HCT116 (cell line): ENCODE data around the gene MYOM1. TPM values are rescaled to one million over a fixed set of nuclear protein-coding genes. Genes with fewer than 3 reads are reported as not detected.

Source experiments
- ATAC-seq: fragments of 200-7000 bp; cut with Tn5 transposase; 2 replicates; pipeline ENCODE4 v1.9.1; 2020; ENCODE audit warnings: mild to moderate bottlenecking, moderate library complexity
- BruUV-seq: library from RNA; stranded (reverse); fragments of 400-500 nt; replicated peaks from 2 replicates; lab custom pipeline; 2021; lab: Mats Ljungman, UMichigan
- CTCF ChIA-PET: fragments of 300-600 bp; sonication (Branson Sonifier 250); formaldehyde crosslinking; loops from one replicate; lab custom pipeline; 2021; ENCODE audit warnings: antibody characterized with exemption; lab: Charles Lee
- POLR2A ChIA-PET: fragments of 300-600, 350-600 bp; sonication (Branson Sonifier 250); formaldehyde crosslinking; loops from one replicate; lab custom pipeline; 2021; ENCODE audit warnings: antibody characterized with exemption; lab: Charles Lee
- RAD21 ChIA-PET, 2 experiments: fragments of 300-600 bp; sonication (Branson Sonifier 250); formaldehyde crosslinking; loops; one replicate each; lab custom pipeline; 2023; ENCODE audit warnings: low total read pairs in 2 of 2; ENCODE audit not compliant: uncharacterized antibody in 2 of 2, unreplicated experiment in 2 of 2, low non-redundant PET in 1 of 2; lab: Charles Lee
- DNase-seq: peaks from one replicate; pipeline ENCODE4 v3.0.0-alpha.2; 2010; ENCODE audit warnings: low read depth, low spot score
- H2AFZ ChIP-seq: fragments of 200-600 bp; shearing (Covaris generic), sonication (generic); 2 replicates; pipeline ENCODE4 v1.6.1; 2017; ENCODE audit warnings: low read depth, mixed run types, mixed read lengths, antibody characterized with exemption, low read length; ENCODE audit not compliant: poor library complexity, severe bottlenecking
- H3K27ac ChIP-seq: 2 replicates; pipeline ENCODE4 v1.5.1; 2012; ENCODE audit warnings: low read depth, low read length
- H3K27me3 ChIP-seq: fragments of 200-600 bp; sonication (generic); 2 replicates; pipeline ENCODE4 v1.6.1; 2016; ENCODE audit warnings: mixed run types, low read length, mixed read lengths; ENCODE audit not compliant: insufficient read depth
- H3K36me3 ChIP-seq, 2 experiments: fragments of 200-500 bp in 1 of 2; fragments of 200-600 bp in 1 of 2; sonication (Bioruptor generic) in 1 of 2; sonication (generic) in 1 of 2; 2 replicates each; pipeline versions ENCODE4 v1.5.1 to v1.6.1; 2014 to 2016; ENCODE audit warnings: low read length in 2 of 2, inconsistent platforms in 1 of 2, mixed read lengths in 1 of 2, mixed run types in 1 of 2; ENCODE audit not compliant: insufficient read depth in 2 of 2, control insufficient read depth in 1 of 2
- H3K4me1 ChIP-seq, 2 experiments: fragments of 200-600 bp in 1 of 2; sonication (generic) in 1 of 2; 2 replicates each; pipeline versions ENCODE4 v1.5.1 to v1.6.1; 2012 to 2017; ENCODE audit warnings: low read length in 2 of 2, inconsistent platforms in 1 of 2, mild to moderate bottlenecking in 1 of 2, mixed read lengths in 1 of 2, mixed run types in 1 of 2, moderate library complexity in 1 of 2; ENCODE audit not compliant: insufficient read depth in 2 of 2, control insufficient read depth in 1 of 2
- H3K4me2 ChIP-seq: fragments of 200-600 bp; sonication (generic); 2 replicates; pipeline ENCODE4 v1.6.1; 2017; ENCODE audit warnings: mixed run types, low read length, mixed read lengths
- H3K4me3 ChIP-seq, 2 experiments: fragments of 200-600 bp in 1 of 2; sonication (generic) in 1 of 2; replicated peaks in 1 of 2; 2 replicates each; pipeline ENCODE4 v1.5.1; 2011 to 2016; ENCODE audit warnings: low read length in 2 of 2, control low read depth in 1 of 2, low read depth in 1 of 2, mild to moderate bottlenecking in 1 of 2, mixed read lengths in 1 of 2, mixed run types in 1 of 2
- H3K79me2 ChIP-seq: fragments of 200-600 bp; sonication (generic); 2 replicates; pipeline ENCODE4 v1.6.1; 2017; ENCODE audit warnings: mild to moderate bottlenecking, mixed run types, low read length, moderate library complexity, mixed read lengths; ENCODE audit not compliant: insufficient read depth
- H3K9ac ChIP-seq: fragments of 200-600 bp; sonication (generic); 2 replicates; pipeline ENCODE4 v1.6.1; 2016; ENCODE audit warnings: low read length, mixed read lengths
- H3K9me2 ChIP-seq: fragments of 200-600 bp; sonication (generic), shearing (Covaris generic); 2 replicates; pipeline ENCODE4 v1.6.1; 2017; ENCODE audit warnings: mixed run types, mild to moderate bottlenecking, moderate library complexity; ENCODE audit not compliant: insufficient read depth
- H3K9me3 ChIP-seq, 2 experiments: fragments of 200-500 bp in 1 of 2; fragments of 200-600 bp in 1 of 2; sonication (Bioruptor generic) in 1 of 2; sonication (generic) in 1 of 2; 2 replicates each; pipeline ENCODE4 v1.6.1; 2014 to 2017; ENCODE audit warnings: low read length in 2 of 2, mixed read lengths in 2 of 2, inconsistent platforms in 1 of 2, low read depth in 1 of 2, mild to moderate bottlenecking in 1 of 2, mixed run types in 1 of 2, moderate library complexity in 1 of 2; ENCODE audit not compliant: control insufficient read depth in 1 of 2, insufficient read depth in 1 of 2
- H4K20me1 ChIP-seq: fragments of 200-600 bp; sonication (generic), shearing (Covaris generic); 2 replicates; pipeline ENCODE4 v1.6.1; 2017; ENCODE audit warnings: mixed run types, mild to moderate bottlenecking, moderate library complexity; ENCODE audit not compliant: insufficient read depth
- CTCF ChIP-seq, 3 experiments: fragments of 200-600 bp in 1 of 3; sonication (generic) in 1 of 3; IDR thresholded peaks in 2 of 3; conservative IDR thresholded peaks in 1 of 3; 2 replicates each; pipeline ENCODE4 v1.5.1; 2012 to 2017; ENCODE audit warnings: low read depth in 2 of 3, low read length in 2 of 3, antibody characterized with exemption in 1 of 3, borderline replicate concordance in 1 of 3, control low read depth in 1 of 3, mild to moderate bottlenecking in 1 of 3, mixed read lengths in 1 of 3, mixed run types in 1 of 3, moderate library complexity in 1 of 3; ENCODE audit not compliant: insufficient read depth in 1 of 3
- EZH2phosphoT487 ChIP-seq: fragments of 200-600 bp; IDR thresholded peaks from 2 replicates; pipeline ENCODE4 v1.6.1; 2018; ENCODE audit warnings: antibody characterized with exemption, borderline replicate concordance
- JUND ChIP-seq: IDR thresholded peaks from 2 replicates; pipeline ENCODE4 v1.6.1; 2012
- MAX ChIP-seq: IDR thresholded peaks from 2 replicates; pipeline ENCODE4 v1.6.1; 2012
- POLR2AphosphoS5 ChIP-seq: IDR thresholded peaks from 2 replicates; pipeline ENCODE4 v1.6.1; 2011; ENCODE audit warnings: mild to moderate bottlenecking, low read depth, low read length, moderate library complexity
- REST ChIP-seq: IDR thresholded peaks from 2 replicates; pipeline ENCODE4 v1.6.1; 2012; ENCODE audit warnings: low read depth
- SIN3A ChIP-seq: IDR thresholded peaks from 2 replicates; pipeline ENCODE4 v1.6.1; 2012; ENCODE audit warnings: low read depth
- TCF7L2 ChIP-seq: IDR thresholded peaks from 2 replicates; pipeline ENCODE4 v1.7.0; 2011; ENCODE audit warnings: borderline replicate concordance, inconsistent platforms; ENCODE audit not compliant: insufficient read depth, insufficient read length; ENCODE audit errors: extremely low read depth
- YY1 ChIP-seq: IDR thresholded peaks from 2 replicates; pipeline ENCODE4 v1.6.1; 2011; ENCODE audit warnings: low read length, low read depth, moderate library complexity, mild to moderate bottlenecking; ENCODE audit not compliant: insufficient replicate concordance; ENCODE audit errors: extremely low read depth
- ZBTB33 ChIP-seq: IDR thresholded peaks from 2 replicates; pipeline ENCODE4 v1.6.1; 2011; ENCODE audit warnings: mild to moderate bottlenecking, low read length, moderate library complexity; ENCODE audit not compliant: insufficient replicate concordance; ENCODE audit errors: extremely low read depth
- intact Hi-C: fragments of 100-400 bp; cut with micrococcal nuclease; formaldehyde crosslinking; loops from 2 replicates; pipeline ENCODE4 v1.10.0; 2022
- total RNA-seq: library from RNA; stranded (reverse); gene quantifications from one replicate; pipeline ENCODE4 v1.2.1, GENCODE V29; 2021; ENCODE audit not compliant: unreplicated experiment

MYOM1 gene
- total RNA-seq, 1 experiment from 2014 or later: 0.52 TPM

GRCh38 chr18:3153107-3153704 lies 66.6 kb downstream of the MYOM1 start:
- intact Hi-C loops: loop anchor here (5.0 kb wide), 1 partner anchor 221 kb away; no protein-coding TSS in a partner anchor
- TF ChIP-seq REST: no peak
- TF ChIP-seq ZBTB33: no peak
- no peak for TF ChIP-seq POLR2AphosphoS5
- TF ChIP-seq YY1: no peak
- TF ChIP-seq EZH2phosphoT487: no peak
- no peak for TF ChIP-seq JUND
- TF ChIP-seq CTCF (IDR thresholded peaks at IDR 0.05 in 2 of 3, conservative IDR thresholded peaks at IDR 0.05 in 1 of 3; ENCODE audit: borderline replicate concordance in 1 of 3, insufficient read depth in 1 of 3, low read depth in 2 of 3, low read length in 2 of 3): no peak
- no peak for TF ChIP-seq SIN3A
- TF ChIP-seq MAX: no peak
- TF ChIP-seq TCF7L2: no peak
- H3K27me3 ChIP-seq: no peaks in the 10 kb centered on the region
- ChIA-PET POLR2A (no interaction called here), CTCF (no interaction called here), RAD21 (no interaction called here)
- no peak overlapping the region for H2AFZ ChIP-seq
- DNase-seq: no peak
- H3K36me3 ChIP-seq: no peaks in the 10 kb centered on the region
- BruUV-seq: no TSS peak
- H3K4me2 ChIP-seq: no peak overlapping the region
- H3K9me2 ChIP-seq: no peaks in the 10 kb centered on the region
- no peak overlapping the region for H3K9ac ChIP-seq
- H4K20me1 ChIP-seq: no peaks in the 10 kb centered on the region
- H3K79me2 ChIP-seq: no peaks in the 10 kb centered on the region
- ATAC-seq: no peak
- no peaks in the 10 kb centered on the region for H3K4me1 ChIP-seq
- no peak overlapping the region for H3K27ac ChIP-seq
- no peak overlapping the region for H3K4me3 ChIP-seq
- no peaks in the 10 kb centered on the region for H3K9me3 ChIP-seq
